ENCODE data around the gene TNS3.
"Not testable (repeated sequence)": the region's sequence is repeated elsewhere in the genome, so short reads cannot be mapped to it uniquely, and the experiment has no call there.

Gene TNS3

DNA sequence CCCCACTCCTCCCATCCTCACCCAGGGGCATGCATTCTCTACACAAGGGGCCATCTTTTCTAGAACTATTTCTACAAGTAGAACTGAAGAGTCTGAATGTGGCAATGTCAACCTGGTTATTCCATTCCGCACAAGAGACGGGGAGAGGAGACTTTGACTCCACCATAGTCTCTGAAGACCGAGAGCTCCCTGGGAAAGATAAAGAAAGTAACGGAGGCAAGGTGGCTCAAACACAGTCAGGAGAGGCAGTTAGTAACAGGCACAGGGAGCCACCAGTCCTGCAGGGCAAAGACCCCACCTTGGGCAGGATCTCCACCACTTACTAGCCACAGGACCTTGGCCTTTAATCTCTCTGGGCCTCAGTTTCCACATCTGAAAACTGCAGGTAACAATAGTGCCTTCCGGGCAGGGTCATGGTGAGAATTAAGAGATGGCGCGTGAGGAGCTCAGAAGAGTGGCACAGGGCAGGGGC, 100.3 kb downstream of the TNS3 start:
- no peak for DNase-seq (ENCODE audit: low read depth, low spot score)
- no peak overlapping the region for H3K4me3 ChIP-seq (ENCODE audit: low read length)

DNA sequence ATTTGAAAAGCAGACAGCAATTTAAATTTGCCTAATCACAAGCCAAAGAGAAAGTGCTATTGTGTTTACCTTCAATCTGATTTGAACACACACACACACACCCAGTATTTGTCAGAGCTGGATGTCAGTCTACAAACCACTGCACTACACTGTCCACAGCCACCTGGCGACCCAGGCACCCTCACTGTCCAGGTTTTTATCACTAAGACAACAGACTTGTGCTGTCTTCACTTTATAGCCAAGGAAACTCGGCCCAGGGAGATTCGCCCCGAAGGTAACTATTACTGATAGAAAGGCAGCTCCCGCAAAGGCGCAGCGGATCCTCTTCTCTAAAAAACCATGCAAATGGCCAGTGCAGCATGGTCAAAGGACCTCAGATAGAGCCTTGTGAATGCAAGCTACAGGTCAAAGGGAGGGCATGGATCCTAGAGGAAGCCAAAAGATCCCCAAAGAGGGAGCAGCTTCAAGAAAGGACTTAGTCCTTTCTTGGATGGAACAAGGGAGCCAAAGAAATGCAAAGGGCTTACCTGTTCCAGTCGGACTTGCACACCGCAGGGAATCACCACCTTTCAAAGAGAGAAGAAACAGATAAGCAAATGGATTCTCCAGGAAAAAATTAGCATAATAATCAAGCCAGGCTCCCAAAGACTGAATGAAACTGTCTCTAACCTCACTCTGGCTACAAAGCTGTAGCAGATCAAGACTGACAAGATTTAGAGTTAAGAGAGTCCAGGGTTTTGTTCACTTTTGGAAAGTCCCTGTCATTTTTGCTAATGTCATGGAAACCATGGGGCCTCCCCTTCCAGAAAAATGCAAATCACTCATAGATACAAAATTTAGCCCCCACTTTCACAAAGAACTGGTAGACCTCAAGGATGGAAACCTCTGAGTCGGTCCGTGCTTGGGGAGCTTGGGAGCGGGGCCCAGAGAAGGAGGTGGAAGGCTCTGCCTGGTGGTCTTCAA, 101.1 kb downstream of the TNS3 start:
- H3K4me3 ChIP-seq (ENCODE audit: low read length) = no peak overlapping the region
- DNase-seq (ENCODE audit: low read depth, low spot score) = no peak

- no peak overlapping the region for H3K4me3 ChIP-seq (ENCODE audit: low read length)
- no peak for DNase-seq (ENCODE audit: low read depth, low spot score)
Observed at GRCh38 chr7:47479821-47480575, 101.9 kb downstream of the TNS3 start.

DNA sequence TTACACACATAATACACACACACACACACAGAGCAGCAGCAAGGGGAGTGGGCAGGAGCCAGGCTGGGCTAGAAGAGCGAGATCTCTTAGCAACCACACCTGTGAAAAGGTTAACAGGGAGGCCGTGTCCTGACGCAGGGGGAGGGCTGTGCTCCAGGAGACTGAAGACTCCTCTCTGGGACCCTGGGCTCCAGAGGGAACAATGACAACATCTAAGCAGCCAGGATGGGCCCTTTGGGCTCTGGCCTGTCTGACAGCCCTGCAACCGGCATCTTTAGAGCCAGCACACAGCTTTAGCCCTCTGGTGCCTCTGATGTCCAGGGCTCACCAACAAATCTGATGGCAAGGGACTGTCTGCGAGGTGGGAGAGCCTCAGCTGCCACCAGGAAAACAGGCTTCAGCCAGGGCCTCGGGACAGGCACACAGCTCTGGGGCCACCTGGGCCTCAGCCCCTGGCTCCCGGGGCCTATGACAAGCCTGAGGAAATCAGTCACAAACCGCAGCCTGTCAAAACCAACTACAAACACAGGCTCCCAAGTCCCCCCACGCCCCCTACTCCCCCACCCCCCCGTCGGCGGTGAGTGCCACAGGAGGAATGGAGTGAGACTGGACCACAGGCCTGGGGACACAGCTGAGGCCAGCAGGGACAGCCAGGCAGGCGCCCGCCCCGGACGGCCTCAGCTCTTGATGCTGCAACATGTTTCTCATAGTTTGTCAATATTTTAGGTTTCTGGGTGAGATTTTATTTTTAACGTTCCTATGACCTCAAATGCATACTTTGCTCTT, 102.8 kb downstream of the TNS3 start:
- H3K4me3 ChIP-seq (ENCODE audit: low read length) = no peak overlapping the region
- DNase-seq (ENCODE audit: low read depth, low spot score) = no peak

DNA sequence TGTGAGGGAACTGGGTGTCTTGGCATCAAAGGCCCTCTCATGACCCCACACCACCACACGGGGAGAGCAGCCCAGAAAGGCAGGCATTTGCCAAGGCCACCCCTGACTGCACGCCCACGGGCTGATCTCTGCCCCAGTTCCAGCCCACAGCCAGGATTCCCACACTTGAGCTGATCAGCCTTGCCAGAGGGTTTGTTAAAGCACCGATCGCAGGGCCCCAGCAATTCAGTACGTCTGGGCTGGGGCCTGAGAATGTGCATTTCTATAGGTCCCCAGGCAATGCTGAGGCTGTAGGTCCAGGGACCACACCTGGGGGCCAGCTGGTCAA, 103.9 kb downstream of the TNS3 start:
- DNase-seq (ENCODE audit: low read depth, low spot score) = no peak
- H3K4me3 ChIP-seq (ENCODE audit: low read length) = no peak overlapping the region

DNA sequence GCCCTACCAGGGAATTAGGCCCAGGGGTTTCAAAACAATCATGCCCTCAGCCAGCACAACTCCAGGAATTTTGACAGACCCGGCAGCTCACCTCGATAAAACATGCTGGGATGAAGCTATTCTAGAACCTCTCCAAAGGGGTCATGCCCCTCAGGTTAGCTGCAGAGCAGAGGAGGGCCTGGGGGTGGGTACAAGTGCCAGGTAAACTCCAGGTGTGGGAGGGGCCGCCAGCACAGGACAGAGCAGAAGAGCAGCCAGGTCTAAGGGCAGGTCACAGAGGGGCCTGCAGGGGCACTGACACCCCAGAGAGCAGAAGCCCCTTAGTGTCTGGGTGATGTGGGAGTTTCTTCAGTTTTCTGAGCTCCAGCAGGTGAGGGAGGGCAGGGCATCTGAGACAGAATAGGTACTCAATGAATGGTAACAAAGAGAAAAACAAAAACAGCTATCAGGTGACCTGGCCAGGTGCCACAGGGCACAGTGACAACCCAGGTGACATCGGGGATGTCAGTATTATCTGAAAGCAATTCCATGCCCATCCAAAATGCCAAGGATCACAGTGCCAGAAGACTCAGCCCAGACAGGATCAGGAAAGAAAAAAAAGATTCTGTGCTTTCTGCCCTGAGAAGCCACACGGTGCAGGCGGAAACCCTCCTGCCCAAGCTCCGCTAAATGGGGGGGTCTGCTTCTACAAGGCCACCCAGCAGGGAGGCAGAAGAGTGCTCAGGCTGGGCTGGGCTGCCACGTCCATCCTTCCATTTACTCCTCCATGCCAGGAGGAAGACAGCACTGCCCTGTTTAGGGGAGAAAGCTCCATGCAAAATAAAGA, 104.5 kb downstream of the TNS3 start:
- H3K4me3 ChIP-seq (ENCODE audit: low read length) = no peak overlapping the region
- no peak for DNase-seq (ENCODE audit: low read depth, low spot score)

- no peak overlapping the region for H3K4me3 ChIP-seq (ENCODE audit: low read length)
- no peak for DNase-seq (ENCODE audit: low read depth, low spot score)
Observed at GRCh38 chr7:47475880-47476227, 106.1 kb downstream of the TNS3 start.

- DNase-seq (ENCODE audit: low read depth, low spot score) = no peak
Observed at GRCh38 chr7:47474937-47475879, 106.7 kb downstream of the TNS3 start.

GRCh38 chr7:47474211-47474936, 107.5 kb downstream of the TNS3 start:
- H3K4me3 ChIP-seq (ENCODE audit: low read length) = no peak overlapping the region
- no peak for DNase-seq (ENCODE audit: low read depth, low spot score)

More at GRCh38 chr7:47474937-47475879, 106.7 kb downstream of the TNS3 start:
- H3K4me3 ChIP-seq (ENCODE audit: low read length) = no peak overlapping the region

GRCh38 chr7:47473499-47474210, 108.3 kb downstream of the TNS3 start:
- no peak overlapping the region for H3K4me3 ChIP-seq (ENCODE audit: low read length)
- no peak for DNase-seq (ENCODE audit: low read depth, low spot score)

GRCh38 chr7:47472444-47473157, 109.3 kb downstream of the TNS3 start:
- no peak for DNase-seq (ENCODE audit: low read depth, low spot score)
- H3K4me3 ChIP-seq (ENCODE audit: low read length) = no peak overlapping the region

- H3K4me3 ChIP-seq (ENCODE audit: low read length) = no peak overlapping the region
- DNase-seq (ENCODE audit: low read depth, low spot score) = no peak
Observed at GRCh38 chr7:47471831-47472230, 110.1 kb downstream of the TNS3 start.

- no peak for DNase-seq (ENCODE audit: low read depth, low spot score)
- H3K4me3 ChIP-seq (ENCODE audit: low read length) = no peak overlapping the region
Observed at GRCh38 chr7:47471358-47471703, 110.6 kb downstream of the TNS3 start.

GRCh38 chr7:47470567-47471357, 111.1 kb downstream of the TNS3 start:
- no peak overlapping the region for H3K4me3 ChIP-seq (ENCODE audit: low read length)
- DNase-seq (ENCODE audit: low read depth, low spot score) = no peak

GRCh38 chr7:47469846-47470245, 112.1 kb downstream of the TNS3 start:
- not testable (repeated sequence) for DNase-seq (ENCODE audit: low read depth, low spot score); H3K4me3 ChIP-seq (ENCODE audit: low read length)
